AG04450 (cell line): ENCODE measurements around the gene MPV17L2. TPM values are rescaled to one million over a fixed set of nuclear protein-coding genes. Genes with fewer than 3 reads are reported as not detected.
A peak's percentile ranks its signal among the peaks of the same experiment; 100 is the strongest.

Experiments
- CTCF ChIA-PET: fragments of 300-600, 350-600 bp; formaldehyde crosslinking; extraction: SDS; loops from one replicate; lab custom pipeline; 2022; ENCODE audit warnings: antibody characterized with exemption, inconsistent platforms; lab: Charles Lee
- POLR2A ChIA-PET: fragments of 350-600 bp; formaldehyde crosslinking; extraction: SDS; loops from one replicate; lab custom pipeline; 2021; ENCODE audit warnings: antibody characterized with exemption, inconsistent platforms; lab: Yijun Ruan, JAX
- DNase-seq: peaks from one replicate; pipeline ENCODE4 v3.0.0-alpha.2; 2011; ENCODE audit warnings: low read depth, low spot score
- H3K27ac ChIP-seq: one replicate; pipeline ENCODE4 v1.5.1; 2012; ENCODE audit warnings: low read depth, low read length, control low read depth
- H3K27me3 ChIP-seq: one replicate; pipeline ENCODE4 v1.6.0; 2012; ENCODE audit warnings: low read length; ENCODE audit not compliant: control insufficient read depth, insufficient read depth
- H3K4me3 ChIP-seq: 2 replicates; pipeline ENCODE4 v1.5.1; 2011; ENCODE audit warnings: mild to moderate bottlenecking, low read depth, low read length, control low read depth
- H3K9me3 ChIP-seq: 2 replicates; pipeline ENCODE4 v1.5.1; 2012; ENCODE audit warnings: low read length; ENCODE audit not compliant: control insufficient read depth, insufficient read depth
- CTCF ChIP-seq: IDR thresholded peaks from 2 replicates; pipeline ENCODE4 v1.5.1; 2011; ENCODE audit warnings: low read depth, low read length, control low read depth, inconsistent platforms
- polyA plus RNA-seq: library from polyadenylated mRNA; depleted of rRNA; stranded (reverse); fragments of >200 nt; gene quantifications from 2 replicates; pipeline ENCODE4 v1.2.3, GENCODE V29; 2011

The MPV17L2 gene
- polyA plus RNA-seq, 1 experiment = 8.2 TPM

- CTCF ChIA-PET = interaction anchor here (0.7 to 4.1 kb wide), 4 partner anchors 11 to 86 kb away, joined by 3 to 99 read pairs (median 10); a partner anchor contains a TSS
- Histone ChIP-seq H3K4me3 (peak overlapping the region; percentile 84), H3K27me3 (no peaks in the 10 kb centered on the region), H3K27ac (peak overlapping the region; percentile 31), H3K9me3 (no peaks in the 10 kb centered on the region; the same call in 1 of the 2 replicates)
- POLR2A ChIA-PET = interaction anchor here (0.6 to 4.5 kb wide), 11 partner anchors 11 to 516 kb away, joined by 3 to 30 read pairs (median 4); partner anchors contain the start of genes GDF15, JUND and RAB3A
- no peak for TF ChIP-seq CTCF
- no peak for DNase-seq
Observed at GRCh38 chr19:18193388-18194180, 566 bp downstream of the MPV17L2 start.

GRCh38 chr19:18194181-18194530 is 1.1 kb downstream of the MPV17L2 start:
- Histone ChIP-seq H3K27ac (no peak overlapping the region), H3K9me3 (no peaks in the 10 kb centered on the region; the same call in 1 of the 2 replicates), H3K4me3 (peak overlapping the region; percentile 84), H3K27me3 (no peaks in the 10 kb centered on the region)
- DNase-seq = no peak
- CTCF ChIA-PET = interaction anchor here (0.7 to 4.1 kb wide), 3 partner anchors 10 to 58 kb away, joined by 3 to 99 read pairs (median 3); a partner anchor contains a TSS
- no peak for TF ChIP-seq CTCF
- POLR2A ChIA-PET = interaction anchor here (0.9 to 4.5 kb wide), 5 partner anchors 10 to 98 kb away, joined by 3 to 30 read pairs (median 5); partner anchors contain the start of genes JUND and RAB3A

GRCh38 chr19:18194554-18195238 is 1.7 kb downstream of the MPV17L2 start:
- H3K9me3 ChIP-seq = no peaks in the 10 kb centered on the region; the same call in 1 of the 2 replicates
- ChIA-PET POLR2A (interaction anchor here (0.9 to 4.5 kb wide), 4 partner anchors 10 to 98 kb away, joined by 3 to 30 read pairs (median 4); partner anchors contain the start of gene RAB3A), CTCF (interaction anchor here (0.7 to 4.1 kb wide), 3 partner anchors 10 to 57 kb away, joined by 3 to 99 read pairs (median 3); a partner anchor contains a TSS)
- no peaks in the 10 kb centered on the region for H3K27me3 ChIP-seq
- no peak for TF ChIP-seq CTCF
- peak overlapping the region; percentile 84; the same call in 1 of the 2 replicates for H3K4me3 ChIP-seq
- no peak for DNase-seq
- peak overlapping the region; percentile 39 for H3K27ac ChIP-seq

- POLR2A ChIA-PET = interaction anchor here (0.6 kb wide), 1 partner anchor 58 kb away, joined by 3 read pairs; no protein-coding TSS in a partner anchor
- CTCF ChIA-PET = no interaction called here
Observed at GRCh38 chr19:18196511-18196845, 3.5 kb downstream of the MPV17L2 start.

More at GRCh38 chr19:18196511-18196845, 3.5 kb downstream of the MPV17L2 start:
- no peak for DNase-seq
- H3K27me3 ChIP-seq = no peaks in the 10 kb centered on the region
- TF ChIP-seq CTCF = no peak
- no peaks in the 10 kb centered on the region; the same call in 1 of the 2 replicates for H3K9me3 ChIP-seq
- no peak overlapping the region for H3K27ac ChIP-seq
- no peak overlapping the region for H3K4me3 ChIP-seq
